PC-9 (cell line): ENCODE measurements around the gene TK2. TPM values are rescaled to one million over a fixed set of nuclear protein-coding genes. Genes with fewer than 3 reads are reported as not detected.

ENCODE experiments used
- BruUV-seq: library from RNA; stranded (reverse); fragments of 400-500 nt; replicated peaks from 2 replicates; lab custom pipeline; 2021; lab: Mats Ljungman, UMichigan
- CTCF ChIA-PET: fragments of 300-600 bp; sonication (Branson Sonifier 250); formaldehyde crosslinking; loops from one replicate; lab custom pipeline; 2022; ENCODE audit warnings: antibody characterized with exemption; lab: Charles Lee
- POLR2A ChIA-PET: fragments of 300-600 bp; sonication (Branson Sonifier 250); formaldehyde crosslinking; loops from one replicate; lab custom pipeline; 2022; ENCODE audit warnings: antibody characterized with exemption; ENCODE audit not compliant: unreplicated experiment; lab: Charles Lee
- DNase-seq, 2 experiments: peaks; one replicate each; pipeline versions ENCODE4 v3.0.0 to v3.0.0-alpha.2; 2015 to 2022; ENCODE audit warnings: mixed read lengths in 1 of 2
- H2AFZ ChIP-seq: fragments of 200-600 bp; sonication (generic); 2 replicates; pipeline ENCODE4 v1.8.1; 2017; ENCODE audit warnings: antibody characterized with exemption
- H3F3A ChIP-seq: fragments of 200-600 bp; sonication (generic); 2 replicates; pipeline ENCODE4 v1.8.1; 2017; ENCODE audit warnings: antibody characterized with exemption, mild to moderate bottlenecking, low read depth; ENCODE audit not compliant: insufficient read depth
- H3K27ac ChIP-seq: fragments of 200-600 bp; sonication (generic); 2 replicates; pipeline ENCODE4 v1.6.1; 2016; ENCODE audit warnings: mixed run types
- H3K27me3 ChIP-seq: fragments of 200-600 bp; sonication (generic); 2 replicates; pipeline ENCODE4 v1.6.1; 2016; ENCODE audit warnings: low read depth, mixed run types; ENCODE audit not compliant: insufficient read depth
- H3K36me3 ChIP-seq: fragments of 200-600 bp; sonication (generic); 2 replicates; pipeline ENCODE4 v1.6.1; 2016; ENCODE audit warnings: low read depth, mixed run types
- H3K4me1 ChIP-seq: fragments of 200-600 bp; sonication (generic); replicated peaks from 2 replicates; pipeline ENCODE4 v1.6.1; 2016; ENCODE audit warnings: mixed run types; ENCODE audit not compliant: insufficient read depth
- H3K4me2 ChIP-seq: fragments of 200-600 bp; sonication (generic); 2 replicates; pipeline ENCODE4 v1.6.1; 2017; ENCODE audit warnings: mixed run types
- H3K4me3 ChIP-seq: fragments of 200-600 bp; sonication (generic); 2 replicates; pipeline ENCODE4 v1.6.1; 2016; ENCODE audit warnings: mixed run types
- H3K79me2 ChIP-seq: fragments of 200-600 bp; sonication (generic); 2 replicates; pipeline ENCODE4 v1.6.1; 2017; ENCODE audit warnings: low read depth, mixed run types
- H3K9me2 ChIP-seq: fragments of 200-600 bp; sonication (generic); 2 replicates; pipeline ENCODE4 v1.8.1; 2017; ENCODE audit warnings: mild to moderate bottlenecking; ENCODE audit not compliant: insufficient read depth
- H3K9me3 ChIP-seq: fragments of 200-600 bp; sonication (generic); 2 replicates; pipeline ENCODE4 v1.8.1; 2016; ENCODE audit warnings: low read depth; ENCODE audit not compliant: insufficient read depth
- H4K20me1 ChIP-seq: fragments of 200-600 bp; sonication (generic); 2 replicates; pipeline ENCODE4 v1.8.1; 2017; ENCODE audit not compliant: insufficient read depth
- EZH2 ChIP-seq: fragments of 200-600 bp; sonication (generic); IDR thresholded peaks from 2 replicates; pipeline ENCODE4 v1.8.0; 2017; ENCODE audit warnings: antibody characterized with exemption, low read depth
- intact Hi-C: fragments of 100-400 bp; cut with micrococcal nuclease; formaldehyde crosslinking; loops from one replicate; pipeline ENCODE4 v1.10.0; 2022; ENCODE audit not compliant: unreplicated experiment
- total RNA-seq: library from RNA; stranded (reverse); gene quantifications from 2 replicates; pipeline ENCODE4 v1.2.3, GENCODE V29; 2021
- TF ChIP-seq, protein P1 (sequence below): fragments of 200-600 bp; sonication (generic); conservative IDR thresholded peaks from 2 replicates; pipeline ENCODE4 v1.6.1; 2017; ENCODE audit warnings: mixed run types, antibody characterized with exemption, mild to moderate bottlenecking, moderate library complexity

The TK2 gene
- total RNA-seq, 1 experiment from 2014 or later, result 20.1 TPM

DNA sequence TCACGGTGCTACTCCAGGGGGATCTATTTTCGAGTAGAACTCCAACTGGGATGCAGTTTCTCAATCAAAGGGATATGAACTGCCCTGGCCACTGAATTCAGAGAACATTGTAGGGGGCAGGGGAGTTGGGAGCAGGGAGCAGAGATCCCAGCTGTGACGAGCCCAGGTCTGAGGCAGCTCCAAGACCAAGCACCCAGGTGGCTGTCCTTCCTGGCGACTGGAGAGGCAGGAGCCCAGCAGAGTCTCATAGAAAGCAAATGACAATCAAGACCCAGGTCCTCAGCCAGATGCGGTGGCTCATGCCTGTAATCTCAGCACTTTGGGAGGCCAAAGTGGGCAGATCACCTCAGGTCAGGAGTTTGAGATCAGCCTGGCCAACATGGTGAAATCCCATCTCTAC, 60.1 kb downstream of the TK2 start:
- no peaks in the 10 kb centered on the region for H3K27me3 ChIP-seq
- no peaks in the 10 kb centered on the region for H3K9me3 ChIP-seq
- H3K9me2 ChIP-seq, result no peaks in the 10 kb centered on the region
- peaks cover 19% of the 10 kb centered on the region for H3F3A ChIP-seq
- BruUV-seq, result no TSS peak
- peaks cover 29% of the 10 kb centered on the region for H3K4me1 ChIP-seq
- H3K36me3 ChIP-seq, result no peaks in the 10 kb centered on the region
- ChIA-PET CTCF (no interaction called here), POLR2A (no interaction called here)
- H3K4me2 ChIP-seq, result no peak overlapping the region
- intact Hi-C loops, result loop anchor here (5.0 kb wide), 1 partner anchor 97 kb away; no protein-coding TSS in a partner anchor
- no peaks in the 10 kb centered on the region for H4K20me1 ChIP-seq
- no peak overlapping the region for H3K27ac ChIP-seq
- H3K79me2 ChIP-seq, result no peaks in the 10 kb centered on the region
- no peak overlapping the region for H2AFZ ChIP-seq
- DNase-seq, result no peak
- no peak overlapping the region for H3K4me3 ChIP-seq
- TF ChIP-seq EZH2, result no peak
- TF ChIP-seq, protein P1, sequence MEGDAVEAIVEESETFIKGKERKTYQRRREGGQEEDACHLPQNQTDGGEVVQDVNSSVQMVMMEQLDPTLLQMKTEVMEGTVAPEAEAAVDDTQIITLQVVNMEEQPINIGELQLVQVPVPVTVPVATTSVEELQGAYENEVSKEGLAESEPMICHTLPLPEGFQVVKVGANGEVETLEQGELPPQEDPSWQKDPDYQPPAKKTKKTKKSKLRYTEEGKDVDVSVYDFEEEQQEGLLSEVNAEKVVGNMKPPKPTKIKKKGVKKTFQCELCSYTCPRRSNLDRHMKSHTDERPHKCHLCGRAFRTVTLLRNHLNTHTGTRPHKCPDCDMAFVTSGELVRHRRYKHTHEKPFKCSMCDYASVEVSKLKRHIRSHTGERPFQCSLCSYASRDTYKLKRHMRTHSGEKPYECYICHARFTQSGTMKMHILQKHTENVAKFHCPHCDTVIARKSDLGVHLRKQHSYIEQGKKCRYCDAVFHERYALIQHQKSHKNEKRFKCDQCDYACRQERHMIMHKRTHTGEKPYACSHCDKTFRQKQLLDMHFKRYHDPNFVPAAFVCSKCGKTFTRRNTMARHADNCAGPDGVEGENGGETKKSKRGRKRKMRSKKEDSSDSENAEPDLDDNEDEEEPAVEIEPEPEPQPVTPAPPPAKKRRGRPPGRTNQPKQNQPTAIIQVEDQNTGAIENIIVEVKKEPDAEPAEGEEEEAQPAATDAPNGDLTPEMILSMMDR, result no peak

DNA sequence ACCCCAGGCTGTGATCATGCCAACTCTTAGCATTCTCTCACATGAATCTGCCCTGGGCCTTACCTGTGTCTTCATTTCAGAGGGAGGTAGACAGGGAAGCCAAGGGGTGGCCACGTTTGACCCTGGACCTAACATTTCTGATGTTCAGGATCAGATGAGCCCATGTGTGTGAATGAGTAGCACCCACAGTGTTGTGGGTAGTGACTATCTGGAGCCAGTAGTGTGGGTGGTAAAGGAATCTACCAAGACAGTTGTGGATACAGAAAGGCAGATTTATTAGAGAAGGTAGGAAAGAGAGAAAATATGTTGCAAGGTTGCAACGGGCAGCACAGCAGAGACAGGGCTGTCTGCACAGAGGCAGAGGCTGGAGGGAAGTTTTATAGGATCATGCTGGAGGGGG, 60.5 kb downstream of the TK2 start:
- ChIA-PET POLR2A (no interaction called here), CTCF (no interaction called here)
- H2AFZ ChIP-seq, result no peak overlapping the region

DNA sequence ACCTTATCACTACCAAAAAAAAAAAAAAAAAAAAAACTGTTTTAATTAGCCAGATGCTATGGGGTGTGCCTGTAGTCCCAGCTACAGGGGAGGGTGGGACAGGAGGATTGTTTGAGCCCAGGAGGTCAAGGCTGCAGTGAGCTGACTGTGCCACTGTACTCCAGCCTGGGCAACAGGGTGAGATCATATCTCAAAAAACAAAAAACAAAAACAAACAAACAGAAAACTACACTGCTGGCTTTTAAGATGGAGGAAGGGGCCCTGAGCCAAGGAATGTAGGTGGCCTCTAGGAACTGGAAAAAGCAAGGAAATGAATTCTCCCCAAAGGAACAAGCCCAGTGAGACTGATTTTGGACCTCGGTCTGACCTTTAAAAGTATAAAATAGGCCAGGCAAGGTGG, 61.4 kb downstream of the TK2 start:
- Histone ChIP-seq H3K27me3 (no peaks in the 10 kb centered on the region), H3K27ac (no peak overlapping the region), H3F3A (peaks cover 26% of the 10 kb centered on the region), H3K4me1 (peaks cover 38% of the 10 kb centered on the region), H3K9me2 (no peaks in the 10 kb centered on the region), H4K20me1 (no peaks in the 10 kb centered on the region), H3K36me3 (no peaks in the 10 kb centered on the region), H3K4me3 (no peak overlapping the region), H3K4me2 (no peak overlapping the region), H3K9me3 (no peaks in the 10 kb centered on the region), H2AFZ (no peak overlapping the region), H3K79me2 (no peaks in the 10 kb centered on the region)
- POLR2A ChIA-PET, result no interaction called here
- BruUV-seq, result no TSS peak
- CTCF ChIA-PET, result interaction anchor here (0.6 kb wide), 1 partner anchor 85 kb away, joined by 9 read pairs; no protein-coding TSS in a partner anchor
- DNase-seq, result no peak
- no peak for TF ChIP-seq EZH2
- TF ChIP-seq, protein P1, result no peak
- intact Hi-C loops, result loop anchor here (5.0 kb wide), 1 partner anchor 99 kb away; no protein-coding TSS in a partner anchor

More for the DNA sequence above, 60.5 kb downstream of the TK2 start:
- no peaks in the 10 kb centered on the region for H3K9me2 ChIP-seq
- intact Hi-C loops, result loop anchor here (5.0 kb wide), 1 partner anchor 98 kb away; no protein-coding TSS in a partner anchor
- H3K4me2 ChIP-seq, result no peak overlapping the region
- no peaks in the 10 kb centered on the region for H3K27me3 ChIP-seq
- BruUV-seq, result no TSS peak
- no peak for TF ChIP-seq EZH2
- TF ChIP-seq, protein P1, result no peak
- no peak overlapping the region for H3K27ac ChIP-seq
- H3K9me3 ChIP-seq, result no peaks in the 10 kb centered on the region
- no peaks in the 10 kb centered on the region for H4K20me1 ChIP-seq
- no peak for DNase-seq
- H3K4me1 ChIP-seq, result peaks cover 29% of the 10 kb centered on the region
- no peaks in the 10 kb centered on the region for H3K36me3 ChIP-seq
- no peak overlapping the region for H3K4me3 ChIP-seq
- no peaks in the 10 kb centered on the region for H3K79me2 ChIP-seq
- peaks cover 20% of the 10 kb centered on the region for H3F3A ChIP-seq
